HepG2 (cell line): ENCODE results near the gene STN1. TPM values are rescaled to one million over a fixed set of nuclear protein-coding genes. Genes with fewer than 3 reads are reported as not detected.

Experiments used
- CBX2 ChIP-seq, 2 experiments: fragments of 200-600 bp in 1 of 2; sonication (generic); formaldehyde crosslinking in 1 of 2; IDR thresholded peaks; 2 replicates each; pipeline versions ENCODE4 v1.7.0 to v1.8.1; 2018 to 2022; ENCODE audit warnings: low read depth in 2 of 2, low read length in 1 of 2, mild to moderate bottlenecking in 1 of 2, missing genetic modification reagents in 1 of 2
- CEBPB ChIP-seq: IDR thresholded peaks from 2 replicates; pipeline ENCODE4 v1.6.1; 2011; ENCODE audit warnings: low read depth, low read length, improper control_type of control experiment, borderline replicate concordance
- GATAD2A ChIP-seq: IDR thresholded peaks from 2 replicates; pipeline ENCODE4 v1.6.1; 2016
- HDAC6 ChIP-seq: fragments of 200-600 bp; sonication (generic); IDR thresholded peaks from 2 replicates; pipeline ENCODE4 v1.7.0; 2017; ENCODE audit warnings: mild to moderate bottlenecking, antibody characterized with exemption, low read length, low read depth
- HNF4G ChIP-seq, 2 experiments: sonication (generic) in 1 of 2; formaldehyde crosslinking in 1 of 2; IDR thresholded peaks; 2 replicates each; pipeline versions ENCODE4 v1.4.0 to v1.6.1; 2011 to 2020; ENCODE audit warnings: borderline replicate concordance in 2 of 2, low read depth in 2 of 2, mild to moderate bottlenecking in 2 of 2, low read length in 1 of 2, missing genetic modification reagents in 1 of 2, moderate library complexity in 1 of 2
- JARID2 ChIP-seq: sonication (generic); formaldehyde crosslinking; IDR thresholded peaks from 2 replicates; pipeline ENCODE4 v1.8.1; 2023; ENCODE audit warnings: missing genetic modification reagents, inconsistent platforms; ENCODE audit not compliant: insufficient replicate concordance
- MIER2 ChIP-seq: IDR thresholded peaks from 2 replicates; pipeline ENCODE4 v1.6.1; 2016; ENCODE audit warnings: missing biosample characterization, missing genetic modification reagents
- MTA3 ChIP-seq: sonication (generic); formaldehyde crosslinking; IDR thresholded peaks from 2 replicates; pipeline ENCODE4 v1.4.0; 2020; ENCODE audit warnings: missing genetic modification reagents
- PCBP1 ChIP-seq: fragments of 200-400 bp; formaldehyde crosslinking; IDR thresholded peaks from 2 replicates; pipeline ENCODE4 v1.6.1; 2017; ENCODE audit warnings: mild to moderate bottlenecking, low read depth, low read length, borderline replicate concordance
- ZNF530 ChIP-seq: sonication (generic); formaldehyde crosslinking; IDR thresholded peaks from 2 replicates; pipeline ENCODE4 v1.5.0; 2020; ENCODE audit warnings: low read depth, mild to moderate bottlenecking, missing genetic modification reagents
- ZNF589 ChIP-seq: sonication (generic); formaldehyde crosslinking; conservative IDR thresholded peaks from 2 replicates; pipeline ENCODE4 v1.8.0; 2022; ENCODE audit warnings: mild to moderate bottlenecking, moderate library complexity, missing genetic modification reagents
- ZNF782 ChIP-seq: sonication (generic); formaldehyde crosslinking; IDR thresholded peaks from 2 replicates; pipeline ENCODE4 v1.4.0; 2020; ENCODE audit warnings: missing genetic modification reagents, mild to moderate bottlenecking, borderline replicate concordance
- ZNF83 ChIP-seq: sonication (generic); formaldehyde crosslinking; IDR thresholded peaks from 2 replicates; pipeline ENCODE4 v1.4.0; 2020; ENCODE audit warnings: missing genetic modification reagents, mild to moderate bottlenecking, borderline replicate concordance
- ZNF841 ChIP-seq: sonication (generic); formaldehyde crosslinking; IDR thresholded peaks from 2 replicates; pipeline ENCODE4 v1.8.1; 2023; ENCODE audit warnings: missing genetic modification reagents, borderline replicate concordance
- ZSCAN29 ChIP-seq: sonication (generic); formaldehyde crosslinking; conservative IDR thresholded peaks from 2 replicates; pipeline ENCODE4 v1.4.0; 2020; ENCODE audit warnings: mild to moderate bottlenecking, missing genetic modification reagents
- ZSCAN9 ChIP-seq: IDR thresholded peaks from 2 replicates; pipeline ENCODE4 v1.6.1; 2016; ENCODE audit warnings: borderline replicate concordance
- polyA plus RNA-seq, 8 experiments: library from polyadenylated mRNA; depleted of rRNA in 3 of 8; stranded (reverse) in 7 of 8; unstranded in 1 of 8; fragments of >200 nt; fragmentation: Illumina TruSeq in 4 of 8; extraction: Trizol in 4 of 8; gene quantifications; 2 replicates each; pipeline versions ENCODE4 v1.2.1 to v1.2.3, GENCODE V29; 2011 to 2016; ENCODE audit warnings: low read depth in 4 of 8, missing spikeins in 1 of 8, mixed read lengths in 1 of 8; ENCODE audit not compliant: insufficient read depth in 1 of 8
- total RNA-seq, 5 experiments: library from RNA; depleted of rRNA; stranded (reverse); fragments of >200 nt; fragmentation: Illumina TruSeq; extraction: Trizol; gene quantifications; 2 replicates each; pipeline ENCODE4 v1.2.3, GENCODE V29; 2016; ENCODE audit warnings: low read depth in 1 of 5
- TF ChIP-seq, protein P1 (sequence below): sonication (generic); formaldehyde crosslinking; conservative IDR thresholded peaks from 2 replicates; pipeline ENCODE4 v1.4.0; 2020; ENCODE audit warnings: missing genetic modification reagents
- TF ChIP-seq, protein P2 (sequence below): sonication (generic); formaldehyde crosslinking; IDR thresholded peaks from 2 replicates; pipeline ENCODE4 v1.8.1; 2023; ENCODE audit warnings: missing genetic modification reagents, inconsistent platforms, borderline replicate concordance
- TF ChIP-seq, protein P3 (sequence below): sonication (generic); formaldehyde crosslinking; IDR thresholded peaks from 2 replicates; pipeline ENCODE4 v1.4.0; 2020; ENCODE audit warnings: missing genetic modification reagents
- TF ChIP-seq, protein P4 (sequence below): sonication (generic); formaldehyde crosslinking; IDR thresholded peaks from 2 replicates; pipeline ENCODE4 v1.4.0; 2020; ENCODE audit warnings: missing genetic modification reagents, borderline replicate concordance
- TF ChIP-seq, protein P5 (sequence below): IDR thresholded peaks from 2 replicates; pipeline ENCODE4 v1.6.1; 2016; ENCODE audit warnings: mild to moderate bottlenecking, missing biosample characterization, missing genetic modification reagents

STN1 gene
- total and polyA plus RNA-seq, 2 of the 13 experiments (the other 11 are each of a cell fraction or from before 2014, with no cell fraction given) = 17.6 to 22.7 TPM

DNA sequence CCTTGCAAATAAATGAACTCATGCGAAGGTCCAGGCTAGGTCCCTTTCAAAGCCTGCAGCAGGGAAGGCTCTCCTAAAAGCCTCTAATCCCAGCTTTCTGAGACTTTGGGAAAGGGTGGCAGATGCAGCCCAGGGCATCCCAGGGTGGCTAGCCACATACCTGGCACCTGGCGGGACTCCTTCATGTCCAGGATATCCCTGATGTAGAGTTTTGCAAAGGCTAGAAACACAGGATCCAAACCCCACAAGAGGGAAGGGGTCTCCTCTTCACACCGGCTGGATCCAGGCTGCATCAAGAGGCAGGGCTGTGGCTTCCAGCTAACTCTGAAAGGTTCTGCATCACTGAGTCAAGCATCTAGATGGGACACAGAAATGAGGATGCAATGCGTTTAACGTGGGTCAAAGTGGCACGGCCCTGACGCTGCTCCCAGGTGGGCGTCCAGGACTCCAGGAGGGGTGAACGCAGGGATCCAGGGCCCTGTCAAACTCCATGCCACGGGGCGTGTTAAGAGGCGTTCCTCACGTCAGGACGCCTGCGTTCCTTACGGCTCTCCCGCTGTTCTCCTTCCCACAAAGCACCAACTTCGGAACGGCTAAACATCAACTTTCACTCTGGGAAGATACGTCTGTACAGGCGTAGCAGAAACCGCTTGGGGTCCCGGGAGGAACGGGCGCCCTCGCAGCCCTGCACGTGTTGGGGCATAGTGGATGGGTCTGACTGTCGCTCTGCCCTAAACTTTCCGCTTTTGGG lies 507 bp downstream of the STN1 start (continued):
- TF ChIP-seq, protein P1, sequence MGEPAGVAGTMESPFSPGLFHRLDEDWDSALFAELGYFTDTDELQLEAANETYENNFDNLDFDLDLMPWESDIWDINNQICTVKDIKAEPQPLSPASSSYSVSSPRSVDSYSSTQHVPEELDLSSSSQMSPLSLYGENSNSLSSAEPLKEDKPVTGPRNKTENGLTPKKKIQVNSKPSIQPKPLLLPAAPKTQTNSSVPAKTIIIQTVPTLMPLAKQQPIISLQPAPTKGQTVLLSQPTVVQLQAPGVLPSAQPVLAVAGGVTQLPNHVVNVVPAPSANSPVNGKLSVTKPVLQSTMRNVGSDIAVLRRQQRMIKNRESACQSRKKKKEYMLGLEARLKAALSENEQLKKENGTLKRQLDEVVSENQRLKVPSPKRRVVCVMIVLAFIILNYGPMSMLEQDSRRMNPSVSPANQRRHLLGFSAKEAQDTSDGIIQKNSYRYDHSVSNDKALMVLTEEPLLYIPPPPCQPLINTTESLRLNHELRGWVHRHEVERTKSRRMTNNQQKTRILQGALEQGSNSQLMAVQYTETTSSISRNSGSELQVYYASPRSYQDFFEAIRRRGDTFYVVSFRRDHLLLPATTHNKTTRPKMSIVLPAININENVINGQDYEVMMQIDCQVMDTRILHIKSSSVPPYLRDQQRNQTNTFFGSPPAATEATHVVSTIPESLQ (CRISPR knock-in tag) = no peak
- TF ChIP-seq ZNF83 (CRISPR knock-in tag) (no peak; the same call in 1 of the 2 replicates), JARID2 (CRISPR knock-in tag) (no peak), MTA3 (CRISPR knock-in tag) (no peak), PCBP1 (0 out of 2 replicates have a peak, but pooled peaks have one; percentile 53), ZNF589 (CRISPR knock-in tag) (no peak), HDAC6 (no peak), ZSCAN9 (no peak), MIER2 (CRISPR knock-in tag) (no peak), GATAD2A (CRISPR knock-in tag) (no peak; the same call in 1 of the 2 replicates), CBX2 (IDR thresholded peaks at IDR 0.05; ENCODE audit: low read depth, low read length) (no peak), CBX2 (CRISPR knock-in tag; IDR thresholded peaks at IDR 0.05; ENCODE audit: low read depth) (no peak), ZNF782 (CRISPR knock-in tag) (0 out of 2 replicates have a peak, but pooled peaks have one; percentile 54), HNF4G (IDR thresholded peaks at IDR 0.05; ENCODE audit: borderline replicate concordance, low read depth, low read length) (no peak), HNF4G (CRISPR knock-in tag; IDR thresholded peaks at IDR 0.05; ENCODE audit: borderline replicate concordance, low read depth) (no peak), ZNF841 (no peak), ZNF530 (no peak), CEBPB (no peak), ZSCAN29 (CRISPR knock-in tag) (no peak)
- TF ChIP-seq, protein P2, sequence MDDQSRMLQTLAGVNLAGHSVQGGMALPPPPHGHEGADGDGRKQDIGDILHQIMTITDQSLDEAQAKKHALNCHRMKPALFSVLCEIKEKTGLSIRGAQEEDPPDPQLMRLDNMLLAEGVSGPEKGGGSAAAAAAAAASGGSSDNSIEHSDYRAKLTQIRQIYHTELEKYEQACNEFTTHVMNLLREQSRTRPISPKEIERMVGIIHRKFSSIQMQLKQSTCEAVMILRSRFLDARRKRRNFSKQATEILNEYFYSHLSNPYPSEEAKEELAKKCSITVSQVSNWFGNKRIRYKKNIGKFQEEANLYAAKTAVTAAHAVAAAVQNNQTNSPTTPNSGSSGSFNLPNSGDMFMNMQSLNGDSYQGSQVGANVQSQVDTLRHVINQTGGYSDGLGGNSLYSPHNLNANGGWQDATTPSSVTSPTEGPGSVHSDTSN = no peak
- TF ChIP-seq, protein P3, sequence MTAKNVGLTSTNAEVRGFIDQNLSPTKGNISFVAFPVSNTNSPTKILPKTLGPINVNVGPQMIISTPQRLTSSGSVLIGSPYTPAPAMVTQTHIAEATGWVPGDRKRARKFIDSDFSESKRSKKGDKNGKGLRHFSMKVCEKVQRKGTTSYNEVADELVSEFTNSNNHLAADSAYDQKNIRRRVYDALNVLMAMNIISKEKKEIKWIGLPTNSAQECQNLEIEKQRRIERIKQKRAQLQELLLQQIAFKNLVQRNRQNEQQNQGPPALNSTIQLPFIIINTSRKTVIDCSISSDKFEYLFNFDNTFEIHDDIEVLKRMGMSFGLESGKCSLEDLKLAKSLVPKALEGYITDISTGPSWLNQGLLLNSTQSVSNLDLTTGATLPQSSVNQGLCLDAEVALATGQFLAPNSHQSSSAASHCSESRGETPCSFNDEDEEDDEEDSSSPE (CRISPR knock-in tag) = no peak
- TF ChIP-seq, protein P4, sequence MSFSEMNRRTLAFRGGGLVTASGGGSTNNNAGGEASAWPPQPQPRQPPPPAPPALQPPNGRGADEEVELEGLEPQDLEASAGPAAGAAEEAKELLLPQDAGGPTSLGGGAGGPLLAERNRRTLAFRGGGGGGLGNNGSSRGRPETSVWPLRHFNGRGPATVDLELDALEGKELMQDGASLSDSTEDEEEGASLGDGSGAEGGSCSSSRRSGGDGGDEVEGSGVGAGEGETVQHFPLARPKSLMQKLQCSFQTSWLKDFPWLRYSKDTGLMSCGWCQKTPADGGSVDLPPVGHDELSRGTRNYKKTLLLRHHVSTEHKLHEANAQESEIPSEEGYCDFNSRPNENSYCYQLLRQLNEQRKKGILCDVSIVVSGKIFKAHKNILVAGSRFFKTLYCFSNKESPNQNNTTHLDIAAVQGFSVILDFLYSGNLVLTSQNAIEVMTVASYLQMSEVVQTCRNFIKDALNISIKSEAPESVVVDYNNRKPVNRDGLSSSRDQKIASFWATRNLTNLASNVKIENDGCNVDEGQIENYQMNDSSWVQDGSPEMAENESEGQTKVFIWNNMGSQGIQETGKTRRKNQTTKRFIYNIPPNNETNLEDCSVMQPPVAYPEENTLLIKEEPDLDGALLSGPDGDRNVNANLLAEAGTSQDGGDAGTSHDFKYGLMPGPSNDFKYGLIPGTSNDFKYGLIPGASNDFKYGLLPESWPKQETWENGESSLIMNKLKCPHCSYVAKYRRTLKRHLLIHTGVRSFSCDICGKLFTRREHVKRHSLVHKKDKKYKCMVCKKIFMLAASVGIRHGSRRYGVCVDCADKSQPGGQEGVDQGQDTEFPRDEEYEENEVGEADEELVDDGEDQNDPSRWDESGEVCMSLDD (CRISPR knock-in tag) = peak; percentile 32; the same call in 1 of the 2 replicates
- TF ChIP-seq, protein P5, sequence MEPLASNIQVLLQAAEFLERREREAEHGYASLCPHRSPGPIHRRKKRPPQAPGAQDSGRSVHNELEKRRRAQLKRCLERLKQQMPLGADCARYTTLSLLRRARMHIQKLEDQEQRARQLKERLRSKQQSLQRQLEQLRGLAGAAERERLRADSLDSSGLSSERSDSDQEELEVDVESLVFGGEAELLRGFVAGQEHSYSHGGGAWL (CRISPR knock-in tag) = peak; percentile 70
